ENCODE data around the gene CCDC91.

DNA sequence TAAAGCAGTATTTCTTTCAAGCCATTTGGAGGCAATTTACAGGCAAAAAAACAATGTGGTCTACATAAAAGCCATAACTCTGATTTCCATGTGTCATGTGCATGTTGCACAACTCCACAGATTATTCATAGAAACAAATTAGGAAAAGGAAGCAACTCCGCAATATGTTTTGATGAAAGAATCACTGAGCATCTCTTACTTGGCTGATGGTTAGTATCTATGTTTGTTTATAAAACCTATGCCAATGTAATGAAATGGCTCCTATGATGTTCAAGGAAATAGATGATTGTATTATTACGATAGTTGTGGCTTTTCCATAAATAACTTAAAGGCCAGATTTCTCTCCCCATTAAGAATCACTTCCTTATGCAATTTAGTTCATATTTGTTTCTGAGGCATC, 373.7 kb downstream of the CCDC91 start:
- TF ChIP-seq MEIS2 (IDR thresholded peaks at IDR 0.05; ENCODE audit: partially characterized antibody) (no peak), ZBTB7A (IDR thresholded peaks at IDR 0.05; ENCODE audit: borderline replicate concordance, control insufficient read depth, low read depth, low read length) (no peak), HDAC2 (IDR thresholded peaks at IDR 0.05) (no peak), RUNX1 (IDR thresholded peaks at IDR 0.05; ENCODE audit: low read depth) (no peak)
